Hematopoietic multipotent progenitor cell (in vitro differentiated cells): ENCODE results near the gene SASH1. TPM values are rescaled to one million over a fixed set of nuclear protein-coding genes. Genes with fewer than 3 reads are reported as not detected.
A peak's percentile ranks its signal among the peaks of the same experiment; 100 is the strongest.
"Not testable (repeated sequence)": the region's sequence is repeated elsewhere in the genome, so short reads cannot be mapped to it uniquely, and the experiment has no call there.

Source experiments
- DNase-seq, 3 donors: peaks; one replicate each; pipeline ENCODE4 v3.0.0-alpha.2; 2011 to 2015; ENCODE audit warnings: low read depth in 2 of 3, low spot score in 2 of 3
- total RNA-seq: library from RNA; depleted of rRNA; stranded (reverse); fragments of >200 nt; gene quantifications from one replicate; pipeline ENCODE4 v1.2.3, GENCODE V29; 2012

Gene SASH1
- total RNA-seq, 1 donor: 0.27 TPM

GRCh38 chr6:148364056-148364824 lies 21.6 kb downstream of the SASH1 start:
- DNase-seq: peak in 1 of 3 donors; percentile 14

- DNase-seq: no peak
Observed at GRCh38 chr6:148365041-148365440, 22.4 kb downstream of the SASH1 start.

- peak in 2 of 3 donors; percentile 46 to 65 for DNase-seq
Observed at GRCh38 chr6:148367411-148368024, 24.9 kb downstream of the SASH1 start.

- no peak for DNase-seq
Observed at GRCh38 chr6:148370176-148370575, 27.5 kb downstream of the SASH1 start.

GRCh38 chr6:148374040-148374774 lies 31.6 kb downstream of the SASH1 start:
- DNase-seq: no peak

- no peak for DNase-seq
Observed at GRCh38 chr6:148375401-148375800, 32.8 kb downstream of the SASH1 start.

GRCh38 chr6:148379481-148379880 lies 36.8 kb downstream of the SASH1 start:
- no peak for DNase-seq

GRCh38 chr6:148379966-148380713 lies 37.5 kb downstream of the SASH1 start:
- no peak for DNase-seq

GRCh38 chr6:148382051-148382450 lies 39.4 kb downstream of the SASH1 start:
- not testable (repeated sequence) for DNase-seq

- no peak for DNase-seq
Observed at GRCh38 chr6:148382861-148383260, 40.2 kb downstream of the SASH1 start.

GRCh38 chr6:148383658-148384368 lies 41.2 kb downstream of the SASH1 start:
- no peak for DNase-seq

GRCh38 chr6:148385379-148385778 lies 42.7 kb downstream of the SASH1 start:
- DNase-seq: no peak

GRCh38 chr6:148388521-148388920 lies 45.9 kb downstream of the SASH1 start:
- DNase-seq: no peak

GRCh38 chr6:148389086-148389485 lies 46.4 kb downstream of the SASH1 start:
- DNase-seq: no peak

GRCh38 chr6:148389917-148390316 lies 47.3 kb downstream of the SASH1 start:
- no peak for DNase-seq

GRCh38 chr6:148392127-148392526 lies 49.5 kb downstream of the SASH1 start:
- DNase-seq: not testable (repeated sequence)

GRCh38 chr6:148392671-148393070 lies 50.0 kb downstream of the SASH1 start:
- no peak for DNase-seq

GRCh38 chr6:148395583-148396101 lies 53.0 kb downstream of the SASH1 start:
- no peak for DNase-seq

GRCh38 chr6:148396411-148396810 lies 53.8 kb downstream of the SASH1 start:
- no peak for DNase-seq

GRCh38 chr6:148396926-148397325 lies 54.3 kb downstream of the SASH1 start:
- DNase-seq: no peak
